ENCODE results near the gene ZNF646.

Gene ZNF646

GRCh38 chr16:31050280-31051030 lies 23.8 kb upstream of the ZNF646 start:
- no peaks in the 10 kb centered on the region for H3K4me1 ChIP-seq (ENCODE audit: insufficient read depth, low read length, poor library complexity, severe bottlenecking)
- H3K9me3 ChIP-seq (ENCODE audit: insufficient read depth, low read depth, low read length), result no peaks in the 10 kb centered on the region
- no peak overlapping the region for H3K9ac ChIP-seq (ENCODE audit: low read depth, low read length, poor library complexity, severe bottlenecking)
- no peak overlapping the region for H3K4me2 ChIP-seq (ENCODE audit: low read depth, low read length, poor library complexity, severe bottlenecking)
- H3K79me2 ChIP-seq (ENCODE audit: insufficient read depth, low read length), result no peaks in the 10 kb centered on the region
- no peak for TF ChIP-seq EZH2phosphoT487 (IDR thresholded peaks at IDR 0.05; ENCODE audit: borderline replicate concordance)
- TF ChIP-seq CTCF (conservative IDR thresholded peaks at IDR 0.05; ENCODE audit: low read length), result no peak
- H3K27me3 ChIP-seq (ENCODE audit: insufficient read depth, low read length, poor library complexity, severe bottlenecking), result no peaks in the 10 kb centered on the region
- no peaks in the 10 kb centered on the region for H3F3A ChIP-seq (ENCODE audit: low read depth)
- H3K9me2 ChIP-seq (replicated peaks; ENCODE audit: low read depth, low read length), result no peaks in the 10 kb centered on the region
- H2AFZ ChIP-seq (ENCODE audit: low read length), result no peak overlapping the region
- H3K36me3 ChIP-seq (ENCODE audit: insufficient read depth, low read length), result no peaks in the 10 kb centered on the region
- H3K4me3 ChIP-seq (ENCODE audit: low read length, poor library complexity, severe bottlenecking), result no peak overlapping the region
- H4K20me1 ChIP-seq (ENCODE audit: insufficient read depth, low read length, poor library complexity, severe bottlenecking), result no peaks in the 10 kb centered on the region

- Histone ChIP-seq H3K9me3 (ENCODE audit: insufficient read depth, low read depth, low read length) (no peaks in the 10 kb centered on the region), H2AFZ (ENCODE audit: low read length) (no peak overlapping the region), H3K27me3 (ENCODE audit: insufficient read depth, low read length, poor library complexity, severe bottlenecking) (no peaks in the 10 kb centered on the region), H3F3A (ENCODE audit: low read depth) (no peaks in the 10 kb centered on the region), H3K4me3 (ENCODE audit: low read length, poor library complexity, severe bottlenecking) (no peak overlapping the region), H3K36me3 (ENCODE audit: insufficient read depth, low read length) (no peaks in the 10 kb centered on the region), H4K20me1 (ENCODE audit: insufficient read depth, low read length, poor library complexity, severe bottlenecking) (no peaks in the 10 kb centered on the region), H3K9ac (ENCODE audit: low read depth, low read length, poor library complexity, severe bottlenecking) (no peak overlapping the region), H3K4me1 (ENCODE audit: insufficient read depth, low read length, poor library complexity, severe bottlenecking) (no peaks in the 10 kb centered on the region), H3K79me2 (ENCODE audit: insufficient read depth, low read length) (no peaks in the 10 kb centered on the region), H3K4me2 (ENCODE audit: low read depth, low read length, poor library complexity, severe bottlenecking) (no peak overlapping the region), H3K9me2 (replicated peaks; ENCODE audit: low read depth, low read length) (no peaks in the 10 kb centered on the region)
- no peak for TF ChIP-seq EZH2phosphoT487 (IDR thresholded peaks at IDR 0.05; ENCODE audit: borderline replicate concordance)
- no peak for TF ChIP-seq CTCF (conservative IDR thresholded peaks at IDR 0.05; ENCODE audit: low read length)
Observed at GRCh38 chr16:31052114-31052513, 22.1 kb upstream of the ZNF646 start.

- Histone ChIP-seq H4K20me1 (ENCODE audit: insufficient read depth, low read length, poor library complexity, severe bottlenecking) (no peaks in the 10 kb centered on the region), H3K36me3 (ENCODE audit: insufficient read depth, low read length) (peaks cover 11% of the 10 kb centered on the region; the same call in 1 of the 2 replicates), H3K9ac (ENCODE audit: low read depth, low read length, poor library complexity, severe bottlenecking) (no peak overlapping the region), H3K4me3 (ENCODE audit: low read length, poor library complexity, severe bottlenecking) (no peak overlapping the region), H3K79me2 (ENCODE audit: insufficient read depth, low read length) (no peaks in the 10 kb centered on the region), H3K27me3 (ENCODE audit: insufficient read depth, low read length, poor library complexity, severe bottlenecking) (no peaks in the 10 kb centered on the region), H3K9me2 (replicated peaks; ENCODE audit: low read depth, low read length) (no peaks in the 10 kb centered on the region), H2AFZ (ENCODE audit: low read length) (no peak overlapping the region), H3K4me1 (ENCODE audit: insufficient read depth, low read length, poor library complexity, severe bottlenecking) (no peaks in the 10 kb centered on the region), H3F3A (ENCODE audit: low read depth) (no peaks in the 10 kb centered on the region), H3K4me2 (ENCODE audit: low read depth, low read length, poor library complexity, severe bottlenecking) (no peak overlapping the region), H3K9me3 (ENCODE audit: insufficient read depth, low read depth, low read length) (no peaks in the 10 kb centered on the region)
- TF ChIP-seq CTCF (conservative IDR thresholded peaks at IDR 0.05; ENCODE audit: low read length) (no peak), EZH2phosphoT487 (IDR thresholded peaks at IDR 0.05; ENCODE audit: borderline replicate concordance) (no peak)
Observed at GRCh38 chr16:31055613-31056012, 18.6 kb upstream of the ZNF646 start.
